Activated CD8-positive, alpha-beta memory T cell treated with anti-CD3 and anti-CD28 coated beads, Interleukin-2, amount 50 U/mL, for 4 hours (primary cell): ENCODE measurements around the gene COL4A2.

Experiments used
- DNase-seq: peaks from one replicate; pipeline ENCODE4 v3.0.0-alpha.2; 2020

COL4A2 gene

GRCh38 chr13:110272651-110273050 lies 34.4 kb upstream of the COL4A2 start:
- no peak for DNase-seq

DNA sequence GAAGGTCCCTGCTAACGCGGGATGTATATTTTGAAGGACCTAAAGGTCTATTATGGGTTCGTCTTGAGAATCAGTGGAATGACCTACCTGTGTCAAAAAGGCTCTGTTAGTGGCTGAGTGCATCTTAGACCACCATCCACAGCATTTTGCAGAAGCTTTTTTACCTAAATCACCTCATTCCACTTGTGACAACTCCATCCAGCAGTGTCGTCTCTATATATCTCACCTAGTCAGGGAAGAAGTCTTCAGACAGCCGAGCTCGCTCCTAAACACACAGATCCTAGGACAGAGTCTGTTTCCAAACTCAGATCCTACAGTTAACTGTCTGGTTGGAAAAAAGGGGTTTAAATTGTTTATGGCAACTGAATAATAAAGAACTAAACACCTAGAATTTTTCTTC lies 33.8 kb upstream of the COL4A2 start:
- no peak for DNase-seq

GRCh38 chr13:110274687-110275086 lies 32.4 kb upstream of the COL4A2 start:
- DNase-seq = no peak

GRCh38 chr13:110275931-110276552 lies 31.0 kb upstream of the COL4A2 start:
- DNase-seq = no peak

- no peak for DNase-seq
Measured at GRCh38 chr13:110276553-110276950, 30.5 kb upstream of the COL4A2 start.

GRCh38 chr13:110277357-110277975 lies 29.6 kb upstream of the COL4A2 start:
- no peak for DNase-seq

DNA sequence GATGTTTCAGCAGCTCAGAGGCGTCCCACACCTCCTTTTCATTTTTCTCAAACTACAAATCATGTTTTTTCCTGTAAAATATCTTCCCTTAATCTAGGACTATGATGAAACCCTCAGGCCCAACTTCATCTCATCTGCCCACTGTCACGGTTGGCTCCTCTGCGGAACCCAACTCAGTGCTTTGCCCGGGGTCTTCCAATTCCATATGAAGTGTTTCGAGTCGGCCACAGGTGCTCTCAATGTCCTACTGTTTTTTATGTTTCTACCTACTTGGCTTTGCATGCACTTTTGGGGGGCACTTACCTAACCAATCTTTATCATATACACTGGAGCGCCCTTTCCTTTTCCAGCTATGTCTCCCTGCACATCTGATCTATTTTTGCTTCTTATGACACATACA lies 28.2 kb upstream of the COL4A2 start:
- DNase-seq = no peak

DNA sequence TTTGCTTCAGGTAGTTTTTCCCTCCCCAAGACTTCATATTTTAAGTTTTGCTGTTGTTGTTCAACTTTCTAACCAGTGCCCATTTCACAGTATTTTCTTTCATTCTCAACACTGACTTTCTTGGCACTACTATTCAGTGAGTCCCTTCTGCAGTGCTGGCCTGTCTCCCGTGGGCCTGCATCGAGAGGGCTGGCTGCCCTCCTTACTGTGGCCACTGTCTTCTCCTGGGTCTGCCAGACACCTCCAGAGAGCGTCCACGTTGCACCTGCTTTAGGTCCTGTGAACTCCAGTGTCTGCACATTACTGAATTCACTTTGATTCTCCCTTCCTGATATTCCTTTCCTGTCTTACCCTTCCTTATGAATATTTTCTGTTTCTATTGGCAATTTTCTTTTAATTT lies 27.4 kb upstream of the COL4A2 start:
- DNase-seq = no peak

DNA sequence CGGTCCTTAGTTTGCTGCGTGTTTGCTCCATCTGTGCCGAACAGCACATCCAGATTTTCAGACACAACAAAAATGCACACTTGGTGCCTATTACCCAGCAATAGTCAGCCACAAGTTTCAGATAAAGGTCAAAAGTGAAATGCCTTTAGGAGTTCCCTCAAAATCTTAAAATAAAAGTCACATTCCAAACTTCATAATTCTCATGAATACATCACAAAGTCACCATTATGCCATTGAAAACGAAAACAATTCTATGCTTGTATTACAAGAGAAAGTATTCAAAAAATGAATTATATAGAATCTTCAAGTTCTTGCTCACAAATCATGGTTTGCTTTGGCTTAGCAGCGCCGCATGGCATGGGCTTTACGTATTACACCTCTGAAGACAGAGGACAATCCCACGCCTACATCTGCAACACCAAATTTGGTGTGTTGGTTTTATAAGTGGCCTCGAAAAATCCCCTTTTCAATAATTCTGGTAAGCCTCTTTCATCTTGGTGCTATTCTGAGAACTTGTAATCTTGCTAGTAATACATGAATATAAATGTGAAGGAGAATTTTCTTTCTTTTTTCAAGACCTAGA lies 26.8 kb upstream of the COL4A2 start:
- no peak for DNase-seq

- DNase-seq = no peak
Measured at GRCh38 chr13:110280985-110281688, 25.9 kb upstream of the COL4A2 start.

GRCh38 chr13:110281736-110282135 lies 25.3 kb upstream of the COL4A2 start:
- DNase-seq = no peak

DNA sequence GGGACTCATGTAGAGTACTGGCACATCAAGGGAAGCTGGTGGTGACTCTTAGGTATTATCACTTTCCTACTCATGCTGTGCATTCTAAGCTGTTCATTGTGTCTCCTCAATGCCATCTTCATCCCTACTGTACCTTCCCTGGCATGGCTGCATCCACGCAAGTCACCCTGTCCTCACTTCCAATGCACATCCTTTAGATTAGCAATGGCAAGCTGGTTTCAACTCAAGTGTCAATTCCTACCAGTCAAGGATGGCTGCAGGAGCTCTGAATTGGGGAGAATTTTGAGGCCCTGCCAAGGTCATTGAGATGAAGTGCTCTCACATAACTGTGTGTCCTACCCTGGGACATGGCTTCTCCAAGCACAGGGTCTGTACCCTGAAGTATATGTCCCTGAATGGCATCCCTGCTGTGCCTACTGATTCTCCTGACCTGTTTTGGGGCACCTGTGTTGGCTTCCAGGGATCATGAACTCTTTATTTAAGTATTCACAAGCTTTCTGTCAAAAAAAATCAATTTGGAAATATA lies 24.7 kb upstream of the COL4A2 start:
- DNase-seq = no peak

DNA sequence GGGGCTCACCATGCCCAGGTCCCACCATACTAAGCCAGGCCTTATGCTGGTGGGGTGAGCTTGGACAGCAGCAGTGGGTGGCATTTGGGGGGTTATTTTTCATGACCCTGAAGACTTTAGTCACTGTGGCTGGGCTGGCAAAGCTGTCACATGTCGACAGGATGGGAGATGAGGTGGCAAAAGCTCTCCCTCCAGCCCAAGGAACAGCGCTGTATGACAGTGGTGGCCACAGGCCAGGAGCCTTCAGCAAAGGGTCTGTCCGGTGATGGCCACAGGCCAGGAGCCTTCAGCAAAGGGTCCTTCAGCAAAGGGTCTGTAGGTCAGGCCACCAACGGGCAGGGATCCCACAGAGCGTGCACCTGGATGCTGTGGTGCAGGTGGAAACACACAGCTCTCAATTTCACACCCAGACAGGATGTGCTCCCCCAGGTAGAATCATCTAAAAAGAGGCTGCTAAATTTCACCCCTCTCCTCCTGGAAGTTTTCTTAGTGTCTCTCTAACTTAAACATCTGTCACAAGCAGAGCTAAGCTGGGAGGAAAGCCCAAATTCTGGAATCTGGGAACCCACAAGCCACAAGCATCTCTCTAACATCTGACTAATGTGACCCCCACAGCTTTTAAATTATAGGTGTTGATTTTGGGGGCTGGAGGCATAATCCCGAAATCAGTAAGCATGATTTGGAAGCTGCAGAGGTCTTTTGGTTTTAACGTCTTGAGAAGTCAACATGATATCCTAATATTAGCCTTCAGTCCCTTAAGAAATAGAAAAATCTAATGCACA lies 23.2 kb upstream of the COL4A2 start:
- no peak for DNase-seq

DNA sequence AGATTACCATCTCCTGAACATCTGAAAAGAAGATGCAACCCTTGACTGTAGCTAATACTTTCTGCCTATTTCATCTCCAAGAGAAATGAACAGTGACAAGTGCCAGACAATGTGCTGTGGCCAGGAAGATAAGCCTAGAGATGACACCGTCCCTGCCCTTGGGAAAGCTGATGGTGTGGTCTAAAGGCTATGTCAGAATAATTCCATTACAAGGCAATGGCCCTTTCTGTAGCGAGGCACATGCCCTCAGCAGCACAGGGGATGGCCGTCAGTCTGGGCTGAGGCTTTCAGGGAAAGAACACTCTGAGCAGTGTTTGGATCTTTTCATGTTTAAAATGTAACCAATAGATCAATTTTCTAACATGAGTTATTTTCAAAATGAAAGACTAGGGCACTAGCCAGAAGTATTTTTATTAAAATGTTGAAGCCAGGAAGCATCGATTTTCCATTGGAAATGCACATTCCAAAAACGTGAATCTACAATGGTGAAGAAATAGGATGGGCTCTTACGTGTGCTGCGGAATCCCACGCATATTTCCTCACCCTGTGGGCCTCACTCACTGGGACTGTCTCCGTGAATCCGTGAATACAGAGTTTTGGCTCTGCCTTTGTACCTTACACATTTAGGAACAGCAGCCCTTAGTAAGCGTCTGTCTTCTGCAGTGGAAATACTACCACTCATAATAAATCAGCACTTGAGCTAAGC lies 22.2 kb upstream of the COL4A2 start:
- no peak for DNase-seq

- DNase-seq = no peak
Measured at GRCh38 chr13:110285991-110286832, 20.9 kb upstream of the COL4A2 start.

GRCh38 chr13:110286833-110287819 lies 20.0 kb upstream of the COL4A2 start:
- DNase-seq = no peak

DNA sequence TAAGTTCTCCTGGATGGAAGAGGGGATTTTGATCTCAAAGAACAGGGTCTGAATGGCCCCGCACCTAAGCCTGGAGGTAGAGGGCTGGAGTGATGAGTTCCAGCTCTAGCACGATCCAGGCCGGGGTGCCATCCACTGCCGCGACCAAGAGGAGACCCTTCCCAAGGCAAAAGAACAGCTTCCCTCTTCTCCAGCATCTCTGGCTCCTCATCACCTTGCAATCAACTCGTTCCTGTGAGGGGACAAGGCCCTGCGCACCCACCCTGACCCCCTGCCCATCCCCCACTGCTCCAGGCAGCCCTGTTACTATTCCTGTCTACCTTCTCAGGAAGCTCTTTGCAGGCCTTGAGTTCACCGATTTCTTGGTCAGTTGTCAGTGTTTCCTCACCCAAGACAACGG lies 17.9 kb upstream of the COL4A2 start:
- no peak for DNase-seq

DNA sequence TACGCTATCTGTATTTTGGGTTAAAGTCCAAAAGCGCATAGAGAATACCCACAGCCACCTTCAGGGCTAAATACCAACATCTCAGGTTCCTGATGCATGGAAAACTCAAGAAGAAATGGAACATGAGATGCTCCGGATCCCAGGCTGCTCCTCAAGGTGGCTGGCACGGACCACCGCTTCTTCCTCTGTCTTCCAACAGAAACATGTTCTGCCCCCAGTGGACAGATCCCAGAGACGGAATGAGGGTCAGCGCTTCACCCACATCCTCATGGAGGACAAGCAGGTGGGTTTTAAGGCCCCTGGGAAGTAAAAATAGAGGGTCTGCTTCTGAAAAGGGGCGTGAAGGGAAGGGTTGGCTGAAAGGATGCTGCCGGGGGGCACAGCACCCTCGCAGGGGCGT lies 17.4 kb upstream of the COL4A2 start:
- DNase-seq = no peak

DNA sequence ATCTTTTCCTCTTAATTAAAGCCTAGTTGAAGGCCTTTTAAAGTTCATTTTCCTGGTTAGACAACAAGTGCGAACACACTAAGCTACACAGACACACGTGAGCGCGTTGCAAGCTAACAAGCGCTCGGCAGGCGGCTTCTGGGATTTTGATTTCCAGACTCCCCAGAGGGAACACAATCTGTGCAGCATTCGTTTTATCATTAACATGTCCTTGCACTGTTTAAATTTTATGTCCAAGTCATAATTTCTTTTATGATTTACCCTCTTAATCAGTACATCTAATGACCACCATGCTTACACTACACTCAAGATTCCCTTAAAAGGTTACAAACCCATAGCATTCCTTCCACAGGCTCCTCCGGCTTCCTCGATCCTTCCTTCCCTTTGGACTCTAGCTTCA lies 16.9 kb upstream of the COL4A2 start:
- DNase-seq = no peak

GRCh38 chr13:110290826-110291225 lies 16.3 kb upstream of the COL4A2 start:
- no peak for DNase-seq
